Measurements from ENCODE around the gene LMAN1L. TPM values are rescaled to one million over a fixed set of nuclear protein-coding genes. Genes with fewer than 3 reads are reported as not detected.

Gene LMAN1L
- total RNA-seq, 4 donors from 2014 or later = 0.29 to 1.3 TPM; not detected in 2

DNA sequence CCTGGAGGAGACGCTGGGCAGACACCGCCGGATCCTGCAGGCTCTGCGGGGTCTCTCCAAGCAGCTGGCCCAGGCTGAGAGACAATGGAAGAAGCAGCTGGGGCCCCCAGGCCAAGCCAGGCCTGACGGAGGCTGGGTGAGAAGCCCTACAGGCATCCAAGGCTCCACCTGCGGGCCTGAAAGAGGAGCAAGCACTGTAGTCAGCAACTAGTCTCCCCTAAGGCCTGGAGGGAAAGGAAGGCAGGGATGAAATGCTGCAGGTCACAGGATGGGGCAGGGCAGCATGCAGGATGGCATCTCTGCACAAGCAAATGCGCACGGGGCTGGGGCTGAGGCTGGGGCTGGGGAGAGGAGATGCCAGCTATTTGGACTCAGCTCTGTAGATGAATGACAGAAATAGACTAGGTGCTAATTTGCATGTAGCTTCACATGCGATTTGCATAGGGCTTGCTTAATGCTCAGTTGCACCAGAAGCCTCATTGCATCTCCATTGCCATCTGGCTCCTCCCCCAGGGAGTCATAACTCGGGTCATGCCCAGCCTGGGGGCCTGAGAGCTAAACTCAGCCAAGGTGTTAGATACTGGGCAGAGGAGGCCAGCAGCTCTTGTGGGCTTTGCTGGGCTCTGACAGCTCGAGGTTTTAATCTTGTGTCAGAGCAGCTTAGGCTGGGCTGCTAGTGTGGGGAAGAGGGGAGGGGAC lies 8.6 kb downstream of the LMAN1L start:
- H3K4me3 ChIP-seq (ENCODE audit: low read depth, poor library complexity, severe bottlenecking) = no peak overlapping the region
- intact Hi-C loops (cut with DNase I; ENCODE audit: low total_unique reads) = no loop called here
- DNase-seq (ENCODE audit: low spot score in 2 of 2) = no peak
- 46 to 61% methylated on average over 10 to 11 of the region's 11 CpGs for WGBS, 2 donors
- no peak for TF ChIP-seq POLR2A (IDR thresholded peaks at IDR 0.05)
- TF ChIP-seq, protein P1, sequence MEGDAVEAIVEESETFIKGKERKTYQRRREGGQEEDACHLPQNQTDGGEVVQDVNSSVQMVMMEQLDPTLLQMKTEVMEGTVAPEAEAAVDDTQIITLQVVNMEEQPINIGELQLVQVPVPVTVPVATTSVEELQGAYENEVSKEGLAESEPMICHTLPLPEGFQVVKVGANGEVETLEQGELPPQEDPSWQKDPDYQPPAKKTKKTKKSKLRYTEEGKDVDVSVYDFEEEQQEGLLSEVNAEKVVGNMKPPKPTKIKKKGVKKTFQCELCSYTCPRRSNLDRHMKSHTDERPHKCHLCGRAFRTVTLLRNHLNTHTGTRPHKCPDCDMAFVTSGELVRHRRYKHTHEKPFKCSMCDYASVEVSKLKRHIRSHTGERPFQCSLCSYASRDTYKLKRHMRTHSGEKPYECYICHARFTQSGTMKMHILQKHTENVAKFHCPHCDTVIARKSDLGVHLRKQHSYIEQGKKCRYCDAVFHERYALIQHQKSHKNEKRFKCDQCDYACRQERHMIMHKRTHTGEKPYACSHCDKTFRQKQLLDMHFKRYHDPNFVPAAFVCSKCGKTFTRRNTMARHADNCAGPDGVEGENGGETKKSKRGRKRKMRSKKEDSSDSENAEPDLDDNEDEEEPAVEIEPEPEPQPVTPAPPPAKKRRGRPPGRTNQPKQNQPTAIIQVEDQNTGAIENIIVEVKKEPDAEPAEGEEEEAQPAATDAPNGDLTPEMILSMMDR (IDR thresholded peaks at IDR 0.05) = no peak

DNA sequence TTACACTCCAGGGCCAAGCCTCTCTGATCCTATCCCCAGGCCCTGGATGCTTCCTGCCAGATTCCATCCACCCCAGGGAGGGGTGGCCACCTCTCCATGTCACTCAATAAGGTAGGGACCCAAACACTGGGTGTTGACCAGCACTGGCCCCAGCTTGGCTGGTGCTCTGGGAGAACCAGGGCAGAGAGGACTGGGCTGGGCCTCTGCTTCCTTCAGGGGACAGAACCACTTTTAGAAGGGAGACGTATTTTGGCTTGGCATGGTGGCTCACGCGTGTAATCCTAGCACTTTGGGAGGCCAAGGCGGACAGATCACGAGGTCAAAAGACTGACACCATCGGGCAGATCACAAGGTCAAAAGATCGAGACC lies 9.1 kb downstream of the LMAN1L start:
- no peak for TF ChIP-seq POLR2A (IDR thresholded peaks at IDR 0.05)
- TF ChIP-seq, protein P1 (IDR thresholded peaks at IDR 0.05) = no peak
- WGBS, 2 donors = 87 to 89% methylated on average over 7 of the region's 7 CpGs

DNA sequence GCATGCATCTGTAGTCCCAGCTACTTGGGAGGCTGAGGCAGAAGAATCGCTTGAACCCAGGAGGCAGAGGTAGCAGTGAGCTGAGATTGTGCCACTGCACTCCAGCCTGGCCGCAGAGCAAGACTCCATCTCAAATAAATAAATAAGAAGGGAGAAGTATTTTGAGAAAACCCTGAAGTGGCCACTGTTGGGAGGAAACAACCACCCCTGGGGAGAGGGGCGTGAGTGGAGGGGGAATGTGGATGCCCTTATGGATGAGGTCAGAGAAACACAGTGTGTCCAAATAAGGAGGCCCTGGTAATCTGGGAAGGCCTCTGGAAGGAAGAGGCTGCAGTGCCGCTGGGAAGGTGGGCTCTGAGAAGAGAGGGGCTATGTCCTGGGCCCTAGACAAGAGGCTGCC lies 9.6 kb downstream of the LMAN1L start:
- TF ChIP-seq POLR2A (IDR thresholded peaks at IDR 0.05) = no peak
- TF ChIP-seq, protein P1 (IDR thresholded peaks at IDR 0.05) = no peak
- no peak for DNase-seq (ENCODE audit: low spot score in 2 of 2)
- 80 to 84% methylated on average over 4 of the region's 4 CpGs for WGBS, 2 donors
- intact Hi-C loops (cut with DNase I; ENCODE audit: low total_unique reads) = no loop called here
- no peak overlapping the region for H3K4me3 ChIP-seq (ENCODE audit: low read depth, poor library complexity, severe bottlenecking)

More for the DNA sequence above, 9.1 kb downstream of the LMAN1L start:
- H3K4me3 ChIP-seq (ENCODE audit: low read depth, poor library complexity, severe bottlenecking) = no peak overlapping the region
- intact Hi-C loops (cut with DNase I; ENCODE audit: low total_unique reads) = no loop called here
- no peak for DNase-seq (ENCODE audit: low spot score in 2 of 2)

DNA sequence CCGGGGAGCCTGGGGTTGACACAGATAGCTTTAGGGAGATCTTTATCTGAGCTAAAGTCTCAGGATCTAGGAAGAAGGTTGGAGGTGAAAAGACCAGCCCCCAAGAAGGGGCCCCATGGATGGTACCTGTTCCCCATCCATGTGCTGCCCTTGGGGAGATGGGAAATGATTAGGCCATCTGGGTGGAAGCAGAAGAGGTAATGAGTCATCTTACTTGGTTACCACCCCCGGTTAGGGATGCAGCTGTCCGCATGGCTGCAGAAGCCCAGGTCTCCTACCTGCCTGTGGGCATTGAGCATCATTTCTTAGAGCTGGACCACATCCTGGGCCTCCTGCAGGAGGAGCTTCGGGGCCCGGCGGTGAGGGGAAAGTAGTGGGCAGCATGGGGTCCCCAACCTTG lies 10.7 kb downstream of the LMAN1L start:
- intact Hi-C loops (cut with DNase I; ENCODE audit: low total_unique reads) = no loop called here
- DNase-seq (ENCODE audit: low spot score in 2 of 2) = no peak
- no peak for TF ChIP-seq POLR2A (IDR thresholded peaks at IDR 0.05)
- TF ChIP-seq, protein P1 (IDR thresholded peaks at IDR 0.05) = no peak
- 54 to 66% methylated on average over 6 of the region's 6 CpGs for WGBS, 2 donors
- no peak overlapping the region for H3K4me3 ChIP-seq (ENCODE audit: low read depth, poor library complexity, severe bottlenecking)

DNA sequence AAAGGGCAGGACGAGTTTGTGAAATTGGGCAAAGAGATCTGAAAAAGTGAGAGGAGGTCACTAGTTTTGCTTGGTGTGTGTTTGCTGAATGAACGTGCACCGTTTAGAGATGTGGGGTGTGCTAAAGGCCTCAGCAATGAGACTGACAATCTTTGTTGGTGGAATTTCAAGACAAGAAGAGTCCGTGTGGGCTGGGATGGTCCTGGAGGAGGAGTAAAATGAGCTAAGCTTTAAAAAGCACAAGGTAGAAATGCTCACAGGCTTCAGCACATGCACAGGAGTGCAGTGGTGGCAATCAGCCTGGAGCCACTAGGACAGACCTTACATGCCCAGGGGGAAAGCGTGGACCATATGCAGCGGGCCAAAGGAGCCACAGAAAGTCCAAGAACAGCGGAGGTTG lies 12.3 kb downstream of the LMAN1L start:
- TF ChIP-seq POLR2A (IDR thresholded peaks at IDR 0.05) = no peak
- TF ChIP-seq, protein P1 (IDR thresholded peaks at IDR 0.05) = no peak
- no peak overlapping the region for H3K4me3 ChIP-seq (ENCODE audit: low read depth, poor library complexity, severe bottlenecking)
- intact Hi-C loops (cut with DNase I; ENCODE audit: low total_unique reads) = no loop called here
- no peak for DNase-seq (ENCODE audit: low spot score in 2 of 2)
- 76 to 80% methylated on average over 7 of the region's 7 CpGs for WGBS, 2 donors

DNA sequence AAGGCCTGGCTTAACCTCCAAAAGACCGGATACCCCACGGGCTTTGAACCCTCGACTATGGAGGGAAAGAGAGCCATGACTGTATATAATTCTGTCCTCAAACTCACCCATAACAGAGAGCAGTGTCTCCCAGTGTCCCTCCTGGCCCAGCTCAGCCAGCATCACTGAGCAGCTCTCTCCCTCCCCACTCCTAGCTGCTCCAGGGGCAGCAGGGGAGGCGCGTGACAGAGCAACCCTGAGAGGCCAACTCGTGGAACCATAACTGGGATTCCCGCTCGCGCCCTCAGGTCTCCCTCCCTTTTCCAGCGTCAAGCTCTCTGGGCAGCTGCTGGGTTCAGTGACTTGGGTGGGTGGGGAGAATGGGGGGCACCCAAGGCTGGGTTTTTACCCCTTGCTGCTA lies 13.2 kb downstream of the LMAN1L start:
- no peak for TF ChIP-seq POLR2A (IDR thresholded peaks at IDR 0.05)
- TF ChIP-seq, protein P1 (IDR thresholded peaks at IDR 0.05) = no peak
- WGBS, 2 donors = 41 to 52% methylated on average over 10 of the region's 10 CpGs
- H3K4me3 ChIP-seq (ENCODE audit: low read depth, poor library complexity, severe bottlenecking) = no peak overlapping the region
- no peak for DNase-seq (ENCODE audit: low spot score in 2 of 2)
- intact Hi-C loops (cut with DNase I; ENCODE audit: low total_unique reads) = no loop called here
